ENCODE measurements around the gene HOXA3.

HOXA3 gene

DNA sequence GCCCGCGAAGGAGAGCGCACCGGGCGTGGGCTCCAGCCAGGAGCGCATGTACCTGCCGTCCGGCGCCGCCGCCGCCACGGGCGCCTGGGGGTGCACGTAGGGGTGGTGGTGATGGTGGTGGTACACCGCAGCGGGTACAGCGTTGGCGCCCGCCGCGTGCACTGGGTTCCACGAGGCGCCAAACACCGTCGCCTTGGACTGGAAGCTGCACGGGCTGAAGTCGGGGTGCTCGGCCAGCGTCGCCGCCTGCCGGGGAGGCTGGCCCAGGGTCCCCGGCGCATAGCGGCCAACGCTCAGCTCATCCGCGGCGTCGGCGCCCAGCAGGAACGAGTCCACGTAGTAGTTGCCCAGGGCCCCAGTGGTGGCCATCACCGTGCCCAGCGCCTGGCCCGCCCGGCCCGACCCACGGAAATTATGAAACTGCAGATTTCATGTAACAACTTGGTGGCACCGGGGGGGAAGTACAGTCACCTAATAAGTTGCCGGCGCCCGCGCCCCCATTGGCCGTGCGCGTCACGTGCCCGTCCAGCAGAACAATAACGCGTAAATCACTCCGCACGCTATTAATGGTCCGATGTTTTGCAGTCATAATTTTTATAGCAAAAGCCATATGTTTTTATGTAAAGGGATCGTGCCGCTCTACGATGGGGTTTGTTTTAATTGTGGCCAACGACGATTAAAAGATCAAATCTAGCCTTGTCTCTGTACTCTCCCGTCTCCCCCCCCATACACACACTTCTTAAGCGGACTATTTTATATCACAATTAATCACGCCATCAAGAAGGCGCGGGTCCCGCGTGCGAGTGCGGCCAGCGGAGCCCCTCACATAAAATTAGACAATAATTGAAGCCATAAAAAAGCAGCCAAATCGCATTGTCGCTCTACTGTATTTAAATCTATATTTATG, 13.0 kb upstream of the HOXA3 start, which contains the start of gene HOXA9:
TSS of gene HOXA9 (minus strand) at position 449 of the 907 bp plus-strand sequence. CDS start at position 369, 80 bp downstream.
- DNase-seq (ENCODE audit: low read depth in 2 of 2): no peak
- TF ChIP-seq, protein P1, sequence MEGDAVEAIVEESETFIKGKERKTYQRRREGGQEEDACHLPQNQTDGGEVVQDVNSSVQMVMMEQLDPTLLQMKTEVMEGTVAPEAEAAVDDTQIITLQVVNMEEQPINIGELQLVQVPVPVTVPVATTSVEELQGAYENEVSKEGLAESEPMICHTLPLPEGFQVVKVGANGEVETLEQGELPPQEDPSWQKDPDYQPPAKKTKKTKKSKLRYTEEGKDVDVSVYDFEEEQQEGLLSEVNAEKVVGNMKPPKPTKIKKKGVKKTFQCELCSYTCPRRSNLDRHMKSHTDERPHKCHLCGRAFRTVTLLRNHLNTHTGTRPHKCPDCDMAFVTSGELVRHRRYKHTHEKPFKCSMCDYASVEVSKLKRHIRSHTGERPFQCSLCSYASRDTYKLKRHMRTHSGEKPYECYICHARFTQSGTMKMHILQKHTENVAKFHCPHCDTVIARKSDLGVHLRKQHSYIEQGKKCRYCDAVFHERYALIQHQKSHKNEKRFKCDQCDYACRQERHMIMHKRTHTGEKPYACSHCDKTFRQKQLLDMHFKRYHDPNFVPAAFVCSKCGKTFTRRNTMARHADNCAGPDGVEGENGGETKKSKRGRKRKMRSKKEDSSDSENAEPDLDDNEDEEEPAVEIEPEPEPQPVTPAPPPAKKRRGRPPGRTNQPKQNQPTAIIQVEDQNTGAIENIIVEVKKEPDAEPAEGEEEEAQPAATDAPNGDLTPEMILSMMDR (IDR thresholded peaks at IDR 0.05; ENCODE audit: low read depth, low read length): no peak
- H3K4me3 ChIP-seq (replicated peaks in 1 of 2; ENCODE audit: low read depth in 2 of 2, low read length in 2 of 2): no peak within 1 kb of the TSS

DNA sequence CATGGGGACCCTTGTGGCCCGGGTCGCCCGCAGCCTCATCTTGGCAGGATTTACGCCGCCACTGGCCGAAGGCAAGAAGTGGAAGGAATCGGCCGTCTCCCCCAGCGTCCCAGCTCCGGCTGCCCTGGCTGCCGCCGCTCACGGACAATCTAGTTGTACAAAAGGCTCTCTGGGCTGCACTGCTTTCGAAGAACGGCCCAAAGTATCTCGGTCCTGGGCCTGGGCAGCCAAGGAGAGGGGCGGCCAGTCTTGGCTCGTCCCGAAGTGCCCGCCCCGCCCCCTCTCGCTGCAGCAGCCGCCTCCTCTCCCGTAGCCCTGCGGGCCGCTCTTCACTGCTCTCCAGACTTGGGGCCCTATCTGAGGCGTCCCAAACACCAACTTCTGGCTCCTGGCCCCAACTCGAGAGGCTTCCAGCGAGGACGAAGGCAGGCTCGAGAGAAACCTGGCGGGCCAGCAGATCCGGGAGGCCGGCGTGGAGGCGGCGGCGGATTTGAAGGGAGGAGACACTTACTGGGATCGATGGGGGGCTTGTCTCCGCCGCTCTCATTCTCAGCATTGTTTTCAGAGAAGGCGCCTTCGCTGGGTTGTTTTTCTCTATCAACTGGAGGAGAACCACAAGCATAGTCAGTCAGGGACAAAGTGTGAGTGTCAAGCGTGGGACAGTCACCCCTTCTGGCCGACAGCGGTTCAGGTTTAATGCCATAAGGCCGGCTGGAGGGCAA, 12.1 kb upstream of the HOXA3 start:
- no peak overlapping the region for H3K4me3 ChIP-seq (replicated peaks in 1 of 2; ENCODE audit: low read depth in 2 of 2, low read length in 2 of 2)

DNA sequence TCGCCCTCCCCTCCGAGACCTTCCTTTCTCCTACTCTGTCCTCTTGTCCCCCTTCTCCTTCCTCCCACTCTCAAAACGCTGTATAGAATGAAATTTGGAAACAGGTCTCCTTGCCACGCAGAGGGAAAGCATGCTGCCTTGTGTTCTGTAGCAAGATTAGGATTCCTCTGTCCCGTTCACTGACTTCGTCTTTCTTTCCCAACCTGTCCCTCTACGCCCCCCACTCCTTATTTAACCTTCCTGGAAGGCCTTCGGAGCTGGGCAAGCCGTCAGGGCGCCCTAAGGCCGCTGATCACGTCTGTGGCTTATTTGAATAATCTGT, 11.6 kb upstream of the HOXA3 start:
- no peak overlapping the region for H3K4me3 ChIP-seq (replicated peaks in 1 of 2; ENCODE audit: low read depth in 2 of 2, low read length in 2 of 2)
- TF ChIP-seq, protein P1 (IDR thresholded peaks at IDR 0.05; ENCODE audit: low read depth, low read length): no peak
- no peak for DNase-seq (ENCODE audit: low read depth in 2 of 2)

More for the DNA sequence above, 12.1 kb upstream of the HOXA3 start:
- TF ChIP-seq, protein P1 (IDR thresholded peaks at IDR 0.05; ENCODE audit: low read depth, low read length): no peak
- DNase-seq (ENCODE audit: low read depth in 2 of 2): no peak

DNA sequence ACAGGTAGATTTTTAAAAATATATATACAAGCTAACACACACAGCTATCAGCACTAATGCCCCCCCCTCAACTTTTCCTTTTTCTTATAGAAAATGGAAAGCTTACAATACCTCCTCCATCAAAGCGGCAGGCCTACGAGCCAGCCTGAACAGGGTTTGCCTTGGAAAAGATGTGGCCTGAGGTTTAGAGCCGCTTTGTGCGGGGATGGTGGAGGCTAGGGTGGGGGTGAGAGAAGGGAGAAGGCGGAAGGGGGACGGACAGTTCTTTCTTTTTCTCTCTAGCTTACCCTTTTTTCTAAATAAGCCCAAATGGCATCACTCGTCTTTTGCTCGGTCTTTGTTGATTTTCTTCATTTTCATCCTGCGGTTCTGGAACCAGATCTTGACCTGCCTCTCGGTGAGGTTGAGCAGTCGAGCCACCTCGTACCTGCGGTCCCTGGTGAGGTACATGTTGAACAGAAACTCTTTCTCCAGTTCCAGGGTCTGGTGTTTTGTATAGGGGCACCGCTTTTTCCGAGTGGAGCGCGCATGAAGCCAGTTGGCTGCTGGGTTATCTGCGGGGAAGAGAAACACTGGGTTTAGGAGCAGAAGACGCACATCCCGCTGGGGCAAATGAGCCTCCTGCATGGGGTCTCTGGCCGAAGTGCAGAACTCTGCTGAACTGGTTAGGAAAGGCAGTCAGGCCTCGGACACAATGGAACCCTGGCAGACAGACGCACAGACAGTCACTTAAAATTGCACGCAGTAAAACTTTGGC, 11.1 kb upstream of the HOXA3 start:
- DNase-seq (ENCODE audit: low read depth in 2 of 2): no peak

DNA sequence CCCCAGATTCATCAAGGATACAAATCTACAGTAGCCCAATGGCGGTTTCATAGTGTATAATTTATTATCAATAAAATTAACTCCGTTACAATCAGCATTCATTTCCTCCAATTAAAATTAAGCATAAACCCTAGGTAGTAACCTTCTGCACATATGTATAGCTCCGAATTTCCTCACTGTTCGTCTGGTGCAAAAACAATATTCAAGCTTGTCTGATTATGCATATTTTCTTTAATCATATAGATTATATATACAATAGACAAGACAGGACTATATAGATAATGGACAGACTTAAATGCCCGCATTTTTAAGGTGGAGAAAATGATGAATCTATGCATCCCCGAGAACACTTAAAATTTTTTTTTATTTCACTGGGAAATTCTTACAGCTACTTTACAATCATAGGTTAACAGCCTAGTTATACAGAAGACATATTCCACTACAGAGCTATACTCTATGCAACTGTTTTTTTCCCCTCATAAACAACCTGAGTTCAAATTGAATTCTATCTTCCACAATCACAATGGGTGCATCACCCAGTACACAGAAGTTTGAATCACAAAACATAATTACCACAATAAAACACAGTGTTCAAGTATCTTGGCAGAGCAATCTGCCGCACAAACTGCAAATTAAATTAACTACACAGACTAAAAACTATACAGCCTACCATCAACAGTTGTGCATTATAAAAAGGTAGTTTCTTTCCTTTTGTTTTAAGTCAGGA, 10.3 kb upstream of the HOXA3 start:
- TF ChIP-seq, protein P1 (IDR thresholded peaks at IDR 0.05; ENCODE audit: low read depth, low read length): no peak
- DNase-seq (ENCODE audit: low read depth in 2 of 2): no peak
- no peak overlapping the region for H3K4me3 ChIP-seq (replicated peaks in 1 of 2; ENCODE audit: low read depth in 2 of 2, low read length in 2 of 2)

More for the DNA sequence above, 11.1 kb upstream of the HOXA3 start:
- H3K4me3 ChIP-seq (replicated peaks in 1 of 2; ENCODE audit: low read depth in 2 of 2, low read length in 2 of 2): no peak overlapping the region
- TF ChIP-seq, protein P1 (IDR thresholded peaks at IDR 0.05; ENCODE audit: low read depth, low read length): no peak
